Sigmoid colon (tissue), 4 donors: ENCODE results near the gene SOWAHA.

Experiments used
- CTCF ChIP-seq, 4 experiments: fragments of 450-650 bp in 3 of 4; fragments of 200-600 bp in 1 of 4; IDR thresholded peaks; one replicate each; pipeline ENCODE4 v1.5.1; 2016 to 2019; ENCODE audit warnings: antibody characterized with exemption in 4 of 4, mild to moderate bottlenecking in 3 of 4, moderate library complexity in 2 of 4
- EP300 ChIP-seq, 4 donors: sonication (generic); formaldehyde crosslinking; IDR thresholded peaks; one replicate each; pipeline ENCODE4 v1.6.1; 2017; ENCODE audit warnings: antibody characterized with exemption in 4 of 4

- TF ChIP-seq CTCF (IDR thresholded peaks at IDR 0.05) (no peak), EP300 (IDR thresholded peaks at IDR 0.05) (no peak)
Observed at GRCh38 chr5:132779961-132780360, 33.1 kb upstream of the SOWAHA start.
